H1 (cell line): Measurements from ENCODE around the gene CDY2B. TPM values are rescaled to one million over a fixed set of nuclear protein-coding genes. Genes with fewer than 3 reads are reported as not detected.
"Not testable (repeated sequence)": the region's sequence is repeated elsewhere in the genome, so short reads cannot be mapped to it uniquely, and the experiment has no call there.

Source experiments
- CTCF ChIA-PET: fragments of 300-600 bp; sonication (Branson Sonifier 250); formaldehyde crosslinking; loops from one replicate; lab custom pipeline; 2021; ENCODE audit not compliant: partially characterized antibody; lab: Charles Lee
- POLR2A ChIA-PET: fragments of 300-600 bp; sonication (Branson Sonifier 250); formaldehyde crosslinking; loops from one replicate; lab custom pipeline; 2021; ENCODE audit warnings: inconsistent platforms; ENCODE audit not compliant: partially characterized antibody; lab: Charles Lee
- DNase-seq, 2 experiments: peaks; one replicate each; pipeline versions ENCODE4 v3.0.0 to v3.0.0-alpha.2; 2010 to 2022; ENCODE audit warnings: low spot score in 2 of 2, low read depth in 1 of 2, mixed read lengths in 1 of 2
- FAIRE-seq: peaks from 2 replicates; lab custom pipeline; 2011; peaks lifted over from hg19 to GRCh38; lab: Jason Lieb, UNC
- H2AFZ ChIP-seq: 2 replicates; pipeline ENCODE4 v1.8.1; 2012; ENCODE audit warnings: low read length, inconsistent platforms
- H2AK5ac ChIP-seq: 2 replicates; pipeline ENCODE4 v1.6.1; 2013; ENCODE audit warnings: low read depth, low read length
- H2BK120ac ChIP-seq: replicated peaks from 2 replicates; pipeline ENCODE3; 2013; ENCODE audit warnings: low read depth, low read length, inconsistent platforms
- H2BK12ac ChIP-seq: 2 replicates; pipeline ENCODE4 v1.6.1; 2013; ENCODE audit warnings: low read depth, low read length
- H2BK15ac ChIP-seq: 2 replicates; pipeline ENCODE4 v1.6.1; 2013; ENCODE audit warnings: low read length
- H2BK20ac ChIP-seq: 2 replicates; pipeline ENCODE4 v1.6.1; 2013; ENCODE audit warnings: low read length
- H2BK5ac ChIP-seq: 2 replicates; pipeline ENCODE4 v1.6.1; 2013; ENCODE audit warnings: low read depth, low read length
- H3K14ac ChIP-seq: 2 replicates; pipeline ENCODE4 v1.6.1; 2013; ENCODE audit warnings: inconsistent platforms; ENCODE audit not compliant: insufficient read length
- H3K18ac ChIP-seq: 2 replicates; pipeline ENCODE4 v1.6.1; 2013; ENCODE audit warnings: low read length; ENCODE audit errors: extremely low read depth
- H3K23ac ChIP-seq: 2 replicates; pipeline ENCODE4 v1.6.1; 2013; ENCODE audit warnings: inconsistent platforms; ENCODE audit not compliant: insufficient read length
- H3K23me2 ChIP-seq: 2 replicates; pipeline ENCODE4 v1.6.1; 2013; ENCODE audit warnings: low read depth, low read length
- H3K27ac ChIP-seq: 2 replicates; pipeline ENCODE4 v1.6.1; 2011; ENCODE audit warnings: low read depth, low read length, inconsistent platforms
- H3K27me3 ChIP-seq, 4 experiments: replicated peaks in 1 of 4; 1 replicate in 1 of 4; 2 replicates in 3 of 4; pipeline versions ENCODE4 v1.6.1 to v1.8.1; 2011 to 2013; ENCODE audit warnings: low read length in 3 of 4, mild to moderate bottlenecking in 3 of 4, inconsistent platforms in 2 of 4, mixed read lengths in 2 of 4, moderate library complexity in 1 of 4; ENCODE audit not compliant: control insufficient read depth in 3 of 4, insufficient read depth in 3 of 4; ENCODE audit errors: extremely low read depth in 1 of 4
- H3K36me3 ChIP-seq, 4 experiments: 2 replicates each; pipeline versions ENCODE4 v1.6.1 to v1.8.1; 2011 to 2013; ENCODE audit warnings: mild to moderate bottlenecking in 4 of 4, low read length in 3 of 4, moderate library complexity in 2 of 4, control low read depth in 1 of 4, inconsistent platforms in 1 of 4; ENCODE audit not compliant: insufficient read depth in 4 of 4, control insufficient read depth in 2 of 4
- H3K4ac ChIP-seq: replicated peaks from 2 replicates; pipeline ENCODE3; 2013; ENCODE audit warnings: low read length, low read depth, mixed read lengths, inconsistent platforms; ENCODE audit not compliant: insufficient read length
- H3K4me1 ChIP-seq, 4 experiments: replicated peaks in 1 of 4; 1 replicate in 1 of 4; 2 replicates in 3 of 4; pipeline versions ENCODE4 v1.6.1 to v1.8.1; 2011 to 2013; ENCODE audit warnings: low read length in 3 of 4, inconsistent platforms in 2 of 4, mixed read lengths in 1 of 4; ENCODE audit not compliant: insufficient read depth in 4 of 4, control insufficient read depth in 3 of 4
- H3K4me2 ChIP-seq, 2 experiments: 2 replicates each; pipeline versions ENCODE4 v1.6.1 to v1.8.1; 2011 to 2013; ENCODE audit warnings: low read depth in 2 of 2, low read length in 2 of 2, control low read depth in 1 of 2, inconsistent platforms in 1 of 2, mild to moderate bottlenecking in 1 of 2; ENCODE audit not compliant: insufficient read depth in 1 of 2
- H3K4me3 ChIP-seq, 4 experiments: fragments of 200-600, 300-600 bp in 1 of 4; sonication (generic), shearing (Covaris generic), sonication (Bioruptor Twin) in 1 of 4; 2 replicates each; pipeline versions ENCODE4 v1.5.1 to v1.8.1; 2011 to 2016; ENCODE audit warnings: low read length in 4 of 4, low read depth in 3 of 4, control low read depth in 2 of 4, inconsistent platforms in 2 of 4, mild to moderate bottlenecking in 2 of 4, mixed read lengths in 1 of 4, moderate library complexity in 1 of 4; ENCODE audit not compliant: insufficient read depth in 2 of 4; ENCODE audit errors: extremely low read depth in 1 of 4
- H3K56ac ChIP-seq: replicated peaks from 2 replicates; pipeline ENCODE3; 2013; ENCODE audit warnings: low read depth, mild to moderate bottlenecking, mixed read lengths, low read length, inconsistent platforms; ENCODE audit not compliant: insufficient read length
- H3K79me1 ChIP-seq: 2 replicates; pipeline ENCODE4 v1.6.1; 2013; ENCODE audit warnings: low read depth, low read length, control low read depth
- H3K79me2 ChIP-seq, 2 experiments: 2 replicates each; pipeline versions ENCODE4 v1.6.1 to v1.8.1; 2012 to 2013; ENCODE audit warnings: low read length in 2 of 2, mild to moderate bottlenecking in 2 of 2, inconsistent platforms in 1 of 2; ENCODE audit not compliant: insufficient read depth in 2 of 2, control insufficient read depth in 1 of 2
- H3K9ac ChIP-seq, 4 experiments: replicated peaks in 1 of 4; 1 replicate in 1 of 4; 2 replicates in 3 of 4; pipeline versions ENCODE4 v1.6.1 to v1.8.1; 2011 to 2013; ENCODE audit warnings: low read depth in 3 of 4, low read length in 3 of 4, control low read depth in 2 of 4, mild to moderate bottlenecking in 2 of 4, moderate library complexity in 2 of 4, inconsistent platforms in 1 of 4; ENCODE audit errors: extremely low read depth in 1 of 4
- H3K9me3 ChIP-seq, 2 experiments: 2 replicates each; pipeline versions ENCODE4 v1.6.1 to v1.8.1; 2012 to 2013; ENCODE audit warnings: mild to moderate bottlenecking in 2 of 2, moderate library complexity in 2 of 2, control low read depth in 1 of 2, inconsistent platforms in 1 of 2, low read depth in 1 of 2, low read length in 1 of 2, mixed read lengths in 1 of 2; ENCODE audit not compliant: insufficient read depth in 2 of 2
- H4K20me1 ChIP-seq, 2 experiments: replicated peaks in 1 of 2; 2 replicates each; pipeline versions ENCODE3 to v1.8.1; 2011 to 2013; ENCODE audit warnings: inconsistent platforms in 2 of 2, low read length in 2 of 2, mild to moderate bottlenecking in 1 of 2; ENCODE audit not compliant: insufficient read depth in 2 of 2, control insufficient read depth in 1 of 2
- H4K5ac ChIP-seq: 2 replicates; pipeline ENCODE4 v1.6.1; 2013; ENCODE audit warnings: low read length, low read depth, mixed read lengths, inconsistent platforms; ENCODE audit not compliant: insufficient read length
- H4K8ac ChIP-seq: 2 replicates; pipeline ENCODE4 v1.8.0; 2013; ENCODE audit warnings: mild to moderate bottlenecking, moderate library complexity, low read length, inconsistent platforms; ENCODE audit not compliant: insufficient read depth; ENCODE audit errors: extremely low read depth
- H4K91ac ChIP-seq: replicated peaks from 2 replicates; pipeline ENCODE3; 2013; ENCODE audit warnings: low read length, mixed read lengths, inconsistent platforms; ENCODE audit not compliant: insufficient read length
- WGBS, 2 experiments: shearing (Covaris generic) in 1 of 2; methylation state at CpG; one replicate each; pipeline versions ENCODE4 v1.1.6 to v1.1.7; 2013 to 2015; ENCODE audit warnings: low lambda C conversion rate in 2 of 2, mixed read lengths in 2 of 2, inconsistent platforms in 1 of 2, low coverage in 1 of 2, missing lambda C conversion rate in 1 of 2; ENCODE audit not compliant: insufficient replicate concordance in 2 of 2, insufficient coverage in 1 of 2, insufficient read length in 1 of 2; ENCODE audit errors: extremely low coverage in 1 of 2, missing lambda C conversion rate in 1 of 2; 5-methylcytosine and 5-hydroxymethylcytosine counted together
- polyA plus RNA-seq, 7 experiments: library from polyadenylated mRNA; depleted of rRNA in 3 of 7; stranded (reverse) in 5 of 7; unstranded in 2 of 7; fragments of >200 nt in 5 of 7; fragments of 200-250 nt in 2 of 7; gene quantifications; 1 replicate in 5 of 7; 2 replicates in 1 of 7; 4 replicates in 1 of 7; pipeline versions ENCODE4 v1.2.1 to v1.2.3, GENCODE V29; 2011 to 2013; ENCODE audit warnings: missing spikeins in 2 of 7, mixed read lengths in 2 of 7
- total RNA-seq: library from RNA; stranded (reverse); fragmentation: NEBNext Ultra II Directional; extraction: Animal tissue kit (Norgen Biotek cat#: 25700); gene quantifications from 2 replicates; pipeline ENCODE4 v1.2.1, GENCODE V29; 2021

The CDY2B gene
- total and polyA plus RNA-seq, 2 of the 8 experiments (the other 6 are each of a cell fraction or from before 2014, with no cell fraction given) = not detected

GRCh38 chrY:17849131-17849530 is 30.9 kb downstream of the CDY2B start:
- H3K79me1 ChIP-seq, H3K27me3 ChIP-seq, H2BK20ac ChIP-seq, H2AK5ac ChIP-seq, H2BK15ac ChIP-seq, H3K36me3 ChIP-seq, H3K79me2 ChIP-seq, H2BK5ac ChIP-seq, H3K4me3 ChIP-seq, H3K27ac ChIP-seq, H3K14ac ChIP-seq, H3K56ac ChIP-seq, H3K18ac ChIP-seq, H2AFZ ChIP-seq, H4K5ac ChIP-seq, H3K9me3 ChIP-seq, H2BK120ac ChIP-seq, H4K20me1 ChIP-seq, POLR2A ChIA-PET, CTCF ChIA-PET, H3K23ac ChIP-seq, FAIRE-seq, H3K4ac ChIP-seq, H3K4me2 ChIP-seq, H2BK12ac ChIP-seq, H3K23me2 ChIP-seq, H4K91ac ChIP-seq, H4K8ac ChIP-seq, DNase-seq, H3K9ac ChIP-seq, H3K4me1 ChIP-seq: not testable (repeated sequence)
- WGBS, 2 experiments = no CpG with 5 or more reads among the region's 4 CpGs

- H3K4me3 ChIP-seq, H3K4me2 ChIP-seq, H4K91ac ChIP-seq, H2BK20ac ChIP-seq, H2BK15ac ChIP-seq, H3K9me3 ChIP-seq, H3K9ac ChIP-seq, H2BK120ac ChIP-seq, DNase-seq, H3K27me3 ChIP-seq, H3K4me1 ChIP-seq, H3K4ac ChIP-seq, H3K14ac ChIP-seq, H2BK5ac ChIP-seq, H3K23ac ChIP-seq, H3K79me1 ChIP-seq, CTCF ChIA-PET, H3K36me3 ChIP-seq, H3K56ac ChIP-seq, FAIRE-seq, H3K23me2 ChIP-seq, H2AFZ ChIP-seq, POLR2A ChIA-PET, H3K79me2 ChIP-seq, H4K20me1 ChIP-seq, H2BK12ac ChIP-seq, H3K27ac ChIP-seq, H4K5ac ChIP-seq, H4K8ac ChIP-seq, H3K18ac ChIP-seq, H2AK5ac ChIP-seq: not testable (repeated sequence)
- no CpG with 5 or more reads among the region's 12 CpGs for whole genome bisulfite sequencing, 2 experiments
These were observed 47.9 kb downstream of the CDY2B start for GRCh38 chrY:17832149-17832548.
